OCI-LY7 (cell line): ENCODE results near the gene PRSS8.

Source experiments
- EZH2phosphoT487 ChIP-seq: fragments of 200-600 bp; sonication (generic); IDR thresholded peaks from 2 replicates; pipeline ENCODE4 v1.6.1; 2018; ENCODE audit warnings: low read depth, borderline replicate concordance, mild to moderate bottlenecking, mixed run types, antibody characterized with exemption, low read length, moderate library complexity, mixed read lengths
- TF ChIP-seq, protein P1 (sequence below): fragments of 200-600 bp; sonication (generic); conservative IDR thresholded peaks from 2 replicates; pipeline ENCODE4 v1.5.1; 2014; ENCODE audit warnings: mild to moderate bottlenecking, antibody characterized with exemption, low read length, moderate library complexity, mixed read lengths

DNA sequence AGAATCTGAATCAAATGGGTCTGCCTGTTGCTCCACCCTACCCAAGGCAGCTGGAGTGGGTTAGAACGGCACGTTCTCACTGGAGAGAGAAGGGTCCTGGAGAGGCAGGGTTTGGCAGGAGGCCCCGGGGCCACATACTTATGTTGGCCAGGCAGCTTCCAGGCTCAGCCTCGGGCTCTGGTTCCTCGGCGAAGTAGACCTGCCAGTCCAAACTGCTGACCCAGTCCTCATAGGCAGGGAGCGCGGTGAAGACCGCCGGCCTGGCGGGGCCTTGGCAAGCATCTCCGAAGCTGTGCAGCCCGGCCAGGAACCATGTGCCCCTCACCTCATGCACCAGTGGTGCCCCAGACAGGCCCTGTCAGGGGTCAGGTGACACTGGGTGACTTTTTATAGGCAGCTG, 51.5 kb downstream of the PRSS8 start:
- TF ChIP-seq, protein P1, sequence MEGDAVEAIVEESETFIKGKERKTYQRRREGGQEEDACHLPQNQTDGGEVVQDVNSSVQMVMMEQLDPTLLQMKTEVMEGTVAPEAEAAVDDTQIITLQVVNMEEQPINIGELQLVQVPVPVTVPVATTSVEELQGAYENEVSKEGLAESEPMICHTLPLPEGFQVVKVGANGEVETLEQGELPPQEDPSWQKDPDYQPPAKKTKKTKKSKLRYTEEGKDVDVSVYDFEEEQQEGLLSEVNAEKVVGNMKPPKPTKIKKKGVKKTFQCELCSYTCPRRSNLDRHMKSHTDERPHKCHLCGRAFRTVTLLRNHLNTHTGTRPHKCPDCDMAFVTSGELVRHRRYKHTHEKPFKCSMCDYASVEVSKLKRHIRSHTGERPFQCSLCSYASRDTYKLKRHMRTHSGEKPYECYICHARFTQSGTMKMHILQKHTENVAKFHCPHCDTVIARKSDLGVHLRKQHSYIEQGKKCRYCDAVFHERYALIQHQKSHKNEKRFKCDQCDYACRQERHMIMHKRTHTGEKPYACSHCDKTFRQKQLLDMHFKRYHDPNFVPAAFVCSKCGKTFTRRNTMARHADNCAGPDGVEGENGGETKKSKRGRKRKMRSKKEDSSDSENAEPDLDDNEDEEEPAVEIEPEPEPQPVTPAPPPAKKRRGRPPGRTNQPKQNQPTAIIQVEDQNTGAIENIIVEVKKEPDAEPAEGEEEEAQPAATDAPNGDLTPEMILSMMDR, result no peak
- TF ChIP-seq EZH2phosphoT487, result no peak
